ENCODE results near the gene FBXW9. TPM values are rescaled to one million over a fixed set of nuclear protein-coding genes. Genes with fewer than 3 reads are reported as not detected.
"Not testable (repeated sequence)": the region's sequence is repeated elsewhere in the genome, so short reads cannot be mapped to it uniquely, and the experiment has no call there.

FBXW9 gene
- total RNA-seq, 1 experiment from 2014 or later, result 12.4 TPM

DNA sequence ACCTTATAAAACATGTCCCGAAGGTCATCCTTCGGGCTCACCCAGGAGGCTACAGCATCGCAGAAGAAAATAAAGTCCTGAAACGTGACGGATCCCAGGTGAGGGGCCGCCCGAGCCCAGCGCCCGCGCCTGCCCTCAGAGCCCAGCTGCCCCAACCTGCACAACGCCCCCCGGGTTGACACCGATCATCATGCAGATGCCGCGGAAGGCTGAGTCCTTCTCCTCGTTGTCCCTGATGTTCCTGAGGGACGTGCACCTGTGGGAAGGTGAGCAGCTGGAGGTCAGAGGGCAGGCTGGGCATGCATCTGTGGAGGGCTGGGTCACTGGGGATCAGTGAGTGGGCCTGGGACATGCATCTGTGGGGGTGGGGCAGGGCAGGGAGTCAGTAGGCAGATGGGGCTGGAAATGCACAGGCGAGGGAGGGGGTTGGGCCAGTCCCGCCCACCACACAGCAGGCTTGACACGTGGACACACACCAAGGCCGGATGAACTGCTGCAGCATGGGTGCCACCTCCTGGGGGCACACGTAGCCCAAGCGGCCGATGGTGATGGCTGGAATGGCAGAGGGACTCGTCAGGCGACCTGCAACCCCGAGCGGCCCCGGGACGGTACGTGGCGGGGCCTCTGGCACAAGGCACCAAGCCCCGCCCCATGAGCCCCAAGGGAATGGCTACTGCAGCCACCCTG is 5.3 kb upstream of the FBXW9 start:
- ATAC-seq (no peak), DNase-seq (ENCODE audit: low read depth, low spot score) (no peak)
- in situ Hi-C loops (cut with HindIII; ENCODE audit: low pct_unique_long_range_greater_than_20kb, low sequenced_read_pairs) (no loop called here), intact Hi-C loops (cut with micrococcal nuclease; ENCODE audit: unreplicated experiment) (no loop called here)
- POLR2A ChIA-PET, result no interaction called here
- no peaks in the 10 kb centered on the region for H3K27me3 ChIP-seq (ENCODE audit: control insufficient read depth, insufficient read depth, low read length)
- H3K9me3 ChIP-seq (ENCODE audit: control insufficient read depth, insufficient read depth, low read depth, low read length), result no peaks in the 10 kb centered on the region
- peaks cover 5% of the 10 kb centered on the region; the same call in 1 of the 2 replicates for H3K36me3 ChIP-seq (ENCODE audit: control insufficient read depth, insufficient read depth, low read length)
- no peak overlapping the region for H3K4me3 ChIP-seq (ENCODE audit: low read depth in 2 of 2, low read length in 2 of 2)
- CTCF ChIA-PET, result no interaction called here
- BruUV-seq (replicated peaks), result no TSS peak
- TF ChIP-seq, protein P1, sequence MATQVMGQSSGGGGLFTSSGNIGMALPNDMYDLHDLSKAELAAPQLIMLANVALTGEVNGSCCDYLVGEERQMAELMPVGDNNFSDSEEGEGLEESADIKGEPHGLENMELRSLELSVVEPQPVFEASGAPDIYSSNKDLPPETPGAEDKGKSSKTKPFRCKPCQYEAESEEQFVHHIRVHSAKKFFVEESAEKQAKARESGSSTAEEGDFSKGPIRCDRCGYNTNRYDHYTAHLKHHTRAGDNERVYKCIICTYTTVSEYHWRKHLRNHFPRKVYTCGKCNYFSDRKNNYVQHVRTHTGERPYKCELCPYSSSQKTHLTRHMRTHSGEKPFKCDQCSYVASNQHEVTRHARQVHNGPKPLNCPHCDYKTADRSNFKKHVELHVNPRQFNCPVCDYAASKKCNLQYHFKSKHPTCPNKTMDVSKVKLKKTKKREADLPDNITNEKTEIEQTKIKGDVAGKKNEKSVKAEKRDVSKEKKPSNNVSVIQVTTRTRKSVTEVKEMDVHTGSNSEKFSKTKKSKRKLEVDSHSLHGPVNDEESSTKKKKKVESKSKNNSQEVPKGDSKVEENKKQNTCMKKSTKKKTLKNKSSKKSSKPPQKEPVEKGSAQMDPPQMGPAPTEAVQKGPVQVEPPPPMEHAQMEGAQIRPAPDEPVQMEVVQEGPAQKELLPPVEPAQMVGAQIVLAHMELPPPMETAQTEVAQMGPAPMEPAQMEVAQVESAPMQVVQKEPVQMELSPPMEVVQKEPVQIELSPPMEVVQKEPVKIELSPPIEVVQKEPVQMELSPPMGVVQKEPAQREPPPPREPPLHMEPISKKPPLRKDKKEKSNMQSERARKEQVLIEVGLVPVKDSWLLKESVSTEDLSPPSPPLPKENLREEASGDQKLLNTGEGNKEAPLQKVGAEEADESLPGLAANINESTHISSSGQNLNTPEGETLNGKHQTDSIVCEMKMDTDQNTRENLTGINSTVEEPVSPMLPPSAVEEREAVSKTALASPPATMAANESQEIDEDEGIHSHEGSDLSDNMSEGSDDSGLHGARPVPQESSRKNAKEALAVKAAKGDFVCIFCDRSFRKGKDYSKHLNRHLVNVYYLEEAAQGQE (IDR thresholded peaks at IDR 0.05; ENCODE audit: insufficient read depth in 1 of 2, low read depth in 2 of 2, low read length in 1 of 2), result no peak
- TF ChIP-seq, protein P2, sequence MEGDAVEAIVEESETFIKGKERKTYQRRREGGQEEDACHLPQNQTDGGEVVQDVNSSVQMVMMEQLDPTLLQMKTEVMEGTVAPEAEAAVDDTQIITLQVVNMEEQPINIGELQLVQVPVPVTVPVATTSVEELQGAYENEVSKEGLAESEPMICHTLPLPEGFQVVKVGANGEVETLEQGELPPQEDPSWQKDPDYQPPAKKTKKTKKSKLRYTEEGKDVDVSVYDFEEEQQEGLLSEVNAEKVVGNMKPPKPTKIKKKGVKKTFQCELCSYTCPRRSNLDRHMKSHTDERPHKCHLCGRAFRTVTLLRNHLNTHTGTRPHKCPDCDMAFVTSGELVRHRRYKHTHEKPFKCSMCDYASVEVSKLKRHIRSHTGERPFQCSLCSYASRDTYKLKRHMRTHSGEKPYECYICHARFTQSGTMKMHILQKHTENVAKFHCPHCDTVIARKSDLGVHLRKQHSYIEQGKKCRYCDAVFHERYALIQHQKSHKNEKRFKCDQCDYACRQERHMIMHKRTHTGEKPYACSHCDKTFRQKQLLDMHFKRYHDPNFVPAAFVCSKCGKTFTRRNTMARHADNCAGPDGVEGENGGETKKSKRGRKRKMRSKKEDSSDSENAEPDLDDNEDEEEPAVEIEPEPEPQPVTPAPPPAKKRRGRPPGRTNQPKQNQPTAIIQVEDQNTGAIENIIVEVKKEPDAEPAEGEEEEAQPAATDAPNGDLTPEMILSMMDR (IDR thresholded peaks at IDR 0.05), result no peak
- TF ChIP-seq POLR2AphosphoS5 (IDR thresholded peaks at IDR 0.05; ENCODE audit: low read depth, low read length) (no peak), TCF7L2 (IDR thresholded peaks at IDR 0.05; ENCODE audit: low read depth, low read length) (no peak), SIN3A (IDR thresholded peaks at IDR 0.05; ENCODE audit: borderline replicate concordance, insufficient read depth, low read depth, low read length) (no peak)
- no peak overlapping the region for H3K27ac ChIP-seq (ENCODE audit: low read length)
- peaks cover 5% of the 10 kb centered on the region; the same call in 1 of the 2 replicates for H3K4me1 ChIP-seq (ENCODE audit: control insufficient read depth, insufficient read depth, low read length)

DNA sequence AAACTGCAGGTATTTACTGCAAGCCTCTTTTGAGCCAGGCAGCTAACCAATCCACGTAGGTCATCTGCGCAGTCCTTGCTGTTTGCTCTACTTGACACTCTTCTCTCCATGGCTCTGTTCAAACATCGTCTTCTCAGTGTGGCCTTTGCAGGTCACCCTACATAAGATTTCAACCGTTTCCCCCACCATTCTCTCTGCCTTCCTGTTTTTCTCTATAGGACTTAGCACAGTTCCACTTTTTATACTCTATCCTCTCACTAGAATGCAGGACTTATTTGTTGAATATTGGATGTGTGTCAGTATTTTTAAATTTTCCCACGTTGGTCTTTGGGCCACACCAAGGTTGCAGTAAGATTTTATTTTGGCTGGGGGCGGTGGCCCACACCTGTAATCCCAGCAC is 1.7 kb upstream of the FBXW9 start:
- H3K9me3 ChIP-seq (ENCODE audit: control insufficient read depth, insufficient read depth, low read depth, low read length), result no peaks in the 10 kb centered on the region
- TF ChIP-seq TCF7L2 (IDR thresholded peaks at IDR 0.05; ENCODE audit: low read depth, low read length), result no peak
- TF ChIP-seq SIN3A (IDR thresholded peaks at IDR 0.05; ENCODE audit: borderline replicate concordance, insufficient read depth, low read depth, low read length), result no peak
- TF ChIP-seq, protein P1 (IDR thresholded peaks at IDR 0.05; ENCODE audit: insufficient read depth in 1 of 2, low read depth in 2 of 2, low read length in 1 of 2), result no peak
- no peak for TF ChIP-seq POLR2AphosphoS5 (IDR thresholded peaks at IDR 0.05; ENCODE audit: low read depth, low read length)
- TF ChIP-seq, protein P2 (IDR thresholded peaks at IDR 0.05), result no peak
- ChIA-PET POLR2A (no interaction called here), CTCF (no interaction called here)
- no peaks in the 10 kb centered on the region for H3K27me3 ChIP-seq (ENCODE audit: control insufficient read depth, insufficient read depth, low read length)
- DNase-seq (ENCODE audit: low read depth, low spot score) (no peak), ATAC-seq (no peak)
- peaks cover 5% of the 10 kb centered on the region; the same call in 1 of the 2 replicates for H3K4me1 ChIP-seq (ENCODE audit: control insufficient read depth, insufficient read depth, low read length)
- in situ Hi-C loops (cut with HindIII; ENCODE audit: low pct_unique_long_range_greater_than_20kb, low sequenced_read_pairs), result no loop called here
- H3K4me3 ChIP-seq (ENCODE audit: low read depth in 2 of 2, low read length in 2 of 2), result no peak overlapping the region
- no TSS peak for BruUV-seq (replicated peaks)
- H3K36me3 ChIP-seq (ENCODE audit: control insufficient read depth, insufficient read depth, low read length), result peaks cover 5% of the 10 kb centered on the region; the same call in 1 of the 2 replicates
- intact Hi-C loops (cut with micrococcal nuclease; ENCODE audit: unreplicated experiment), result no loop called here
- H3K27ac ChIP-seq (ENCODE audit: low read length), result no peak overlapping the region

DNA sequence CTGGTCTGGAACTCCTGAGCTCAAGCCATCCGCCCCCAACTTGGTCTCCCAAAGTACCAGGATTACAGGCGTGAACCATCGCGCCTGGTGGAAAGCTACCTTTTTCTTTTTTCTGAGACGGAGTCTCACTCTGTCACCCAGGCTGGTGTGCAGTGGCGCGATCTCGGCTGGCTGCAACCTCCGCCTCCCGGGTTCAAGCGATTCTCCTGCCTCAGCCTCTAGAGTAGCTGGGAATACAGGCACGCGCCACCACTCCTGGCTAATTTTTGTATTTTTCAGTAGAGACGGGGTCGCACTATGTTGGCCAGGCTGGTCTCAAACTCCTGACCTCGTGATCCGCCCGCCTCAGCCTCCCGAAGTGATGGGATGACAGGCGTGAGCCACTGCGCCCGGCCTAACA is 994 bp upstream of the FBXW9 start:
- H3K27ac ChIP-seq (ENCODE audit: low read length); H3K36me3 ChIP-seq (ENCODE audit: control insufficient read depth, insufficient read depth, low read length); CTCF ChIA-PET; H3K4me3 ChIP-seq (ENCODE audit: low read depth in 2 of 2, low read length in 2 of 2); H3K4me1 ChIP-seq (ENCODE audit: control insufficient read depth, insufficient read depth, low read length); POLR2A ChIA-PET; H3K9me3 ChIP-seq (ENCODE audit: control insufficient read depth, insufficient read depth, low read depth, low read length); BruUV-seq (replicated peaks); DNase-seq (ENCODE audit: low read depth, low spot score); ATAC-seq; in situ Hi-C loops (cut with HindIII; ENCODE audit: low pct_unique_long_range_greater_than_20kb, low sequenced_read_pairs); intact Hi-C loops (cut with micrococcal nuclease; ENCODE audit: unreplicated experiment); H3K27me3 ChIP-seq (ENCODE audit: control insufficient read depth, insufficient read depth, low read length): not testable (repeated sequence)

Measured in Panc1 (cell line).